Caki2 (cell line): Measurements from ENCODE around the gene TBX18. TPM values are rescaled to one million over a fixed set of nuclear protein-coding genes. Genes with fewer than 3 reads are reported as not detected.
A peak's percentile ranks its signal among the peaks of the same experiment; 100 is the strongest.

Experiments
- DNase-seq: peaks from one replicate; pipeline ENCODE4 v3.0.0-alpha.2; 2015; ENCODE audit warnings: low read depth
- in situ Hi-C: cut with HindIII; loops from 2 replicates; pipeline ENCODE4 v1.10.0; 2016; ENCODE audit warnings: low sequenced_read_pairs, low pct_unique_long_range_greater_than_20kb, mixed read lengths
- total RNA-seq: library from RNA; depleted of rRNA; stranded (reverse); fragments of >200 nt; shearing (Covaris generic); gene quantifications from 2 replicates; pipeline ENCODE4 v1.2.3, GENCODE V29; 2014; ENCODE audit warnings: low replicate concordance

TBX18 gene
- total RNA-seq, 1 experiment from 2014 or later = not detected

- in situ Hi-C loops = no loop called here
- no peak for DNase-seq
Observed at GRCh38 chr6:84758486-84758885, 5.9 kb downstream of the TBX18 start.

- DNase-seq = no peak
- in situ Hi-C loops = no loop called here
Observed at GRCh38 chr6:84756877-84757276, 7.5 kb downstream of the TBX18 start.

DNA sequence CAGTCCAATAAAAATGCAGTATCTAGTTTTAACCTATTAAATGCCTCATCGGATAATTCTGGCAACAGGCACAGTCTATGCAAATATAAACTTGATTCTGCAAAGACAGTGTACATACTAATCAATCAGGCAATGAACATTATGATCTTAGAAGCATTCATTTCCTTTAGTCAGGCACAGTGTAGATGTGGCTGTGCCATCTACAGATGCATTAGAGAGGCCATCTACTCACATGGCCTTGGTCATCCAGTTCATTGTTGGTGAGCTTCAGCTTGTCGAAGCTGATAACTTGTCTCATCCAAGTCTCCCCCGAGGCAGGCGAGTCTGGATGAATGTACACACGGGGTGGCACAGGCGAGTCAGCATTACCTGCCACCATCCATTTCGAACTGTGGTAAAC lies 7.9 kb downstream of the TBX18 start:
- DNase-seq = no peak
- in situ Hi-C loops = no loop called here

DNA sequence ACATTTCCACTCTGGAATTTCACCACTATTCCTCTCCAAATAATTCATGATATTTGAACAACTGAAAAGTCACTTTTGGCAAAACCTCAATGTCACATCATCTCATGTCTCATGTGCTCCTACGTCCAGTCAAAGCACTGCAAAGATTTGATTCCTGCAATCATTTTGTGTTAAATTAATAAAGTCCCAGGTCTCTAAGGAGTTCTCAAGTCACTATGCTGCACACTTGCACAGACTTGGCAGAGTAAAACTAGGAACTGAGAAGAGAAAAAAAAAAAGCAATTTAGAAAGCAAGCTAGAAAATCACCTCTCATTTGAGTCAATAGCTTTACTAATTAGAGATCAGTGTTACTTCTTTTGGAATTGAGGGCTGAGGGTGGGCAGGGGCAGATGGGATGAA lies 11.2 kb downstream of the TBX18 start:
- in situ Hi-C loops = no loop called here
- DNase-seq = no peak

GRCh38 chr6:84752118-84752850 lies 12.1 kb downstream of the TBX18 start:
- no peak for DNase-seq
- in situ Hi-C loops = no loop called here

DNA sequence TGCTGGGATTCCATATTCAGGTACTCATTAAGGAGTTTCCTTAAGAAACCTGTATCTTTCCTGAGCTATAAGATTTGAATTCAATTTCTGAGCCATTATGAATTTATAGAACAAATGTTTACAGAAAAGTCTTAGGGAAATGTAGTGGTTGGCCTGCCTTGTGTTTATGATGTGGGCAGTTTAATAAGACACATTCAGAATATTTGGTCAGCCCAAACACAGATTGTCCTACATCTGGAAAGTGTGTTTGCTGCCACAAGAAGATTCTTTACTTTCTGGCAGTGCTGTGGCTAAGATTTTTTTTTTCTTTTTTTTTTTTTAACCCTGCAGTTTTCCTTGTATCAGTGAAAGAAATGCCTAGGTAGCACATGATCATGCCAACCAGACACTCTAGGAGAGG lies 15.2 kb downstream of the TBX18 start:
- in situ Hi-C loops = no loop called here
- DNase-seq = no peak

DNA sequence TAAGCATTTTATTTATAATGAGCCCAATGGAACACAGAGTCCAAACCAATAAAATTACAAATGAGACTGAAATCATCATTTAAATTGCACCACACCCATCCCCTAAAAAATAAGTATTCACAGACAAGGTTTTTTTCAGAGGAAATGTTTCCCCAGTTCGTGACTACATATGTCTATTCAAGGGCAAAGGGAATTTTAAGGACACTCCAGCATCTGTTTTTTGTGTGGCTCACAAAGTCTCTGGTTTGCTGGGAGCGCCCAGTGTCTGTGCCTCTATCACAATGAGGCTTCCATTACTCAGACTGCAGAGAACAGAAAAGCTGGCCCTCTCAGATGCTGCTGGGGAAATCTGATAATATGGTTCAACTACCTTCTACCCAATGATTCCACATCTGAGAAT lies 16.0 kb downstream of the TBX18 start:
- in situ Hi-C loops = no loop called here
- DNase-seq = no peak

DNA sequence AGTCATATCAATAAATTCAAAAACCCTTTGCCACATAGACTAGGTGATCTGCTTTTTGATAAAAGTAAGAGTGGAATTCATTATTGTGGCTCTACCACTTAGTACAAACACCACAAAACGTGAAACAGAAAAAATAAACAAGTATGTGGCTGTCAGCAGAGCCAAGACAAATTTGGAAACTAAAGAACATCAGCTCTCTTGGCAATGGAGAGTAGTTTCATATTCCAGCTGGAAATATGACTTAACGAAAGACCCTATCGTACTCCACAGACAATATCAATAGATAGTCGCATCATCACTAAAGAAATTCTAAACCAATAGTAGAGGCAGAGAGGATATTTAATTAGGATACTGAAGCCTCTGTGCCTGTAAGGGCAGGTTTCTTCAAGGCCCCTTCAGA lies 20.8 kb downstream of the TBX18 start:
- in situ Hi-C loops = no loop called here
- no peak for DNase-seq

DNA sequence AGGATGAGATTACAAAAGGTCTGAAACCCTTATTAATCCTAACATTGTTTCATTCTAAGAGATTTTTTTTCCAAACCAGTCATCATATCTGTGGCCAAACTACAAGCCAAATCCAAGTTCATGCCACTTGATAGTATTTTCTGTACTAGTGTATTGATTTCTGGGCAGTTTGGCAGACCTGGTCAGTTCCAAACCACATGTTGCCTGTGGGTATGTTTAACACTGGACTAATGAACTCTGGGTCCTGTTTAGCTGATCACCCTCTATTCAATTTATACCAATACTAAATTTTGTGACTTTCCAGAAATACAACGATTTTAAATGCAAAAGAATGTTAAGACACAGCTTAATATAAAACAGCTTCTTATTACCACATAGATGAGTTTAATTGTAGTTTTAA lies 24.0 kb downstream of the TBX18 start:
- in situ Hi-C loops = no loop called here
- no peak for DNase-seq

DNA sequence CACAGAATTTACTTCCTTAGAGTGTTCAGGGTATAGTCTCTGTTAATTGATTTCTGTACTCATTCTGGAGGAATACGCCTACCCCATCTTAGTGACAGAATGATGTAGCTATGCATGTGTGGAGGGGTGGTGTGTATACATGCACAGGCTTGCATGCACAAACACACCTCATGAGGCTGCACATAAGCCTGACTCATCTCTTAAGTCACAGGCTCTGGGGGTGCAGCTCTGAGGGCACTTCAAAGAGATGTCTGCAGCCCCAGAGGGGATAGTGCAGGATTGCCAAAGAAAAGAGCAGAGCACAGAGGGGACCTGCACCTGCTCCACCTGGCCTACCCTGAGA lies 24.6 kb downstream of the TBX18 start:
- in situ Hi-C loops = no loop called here
- no peak for DNase-seq

DNA sequence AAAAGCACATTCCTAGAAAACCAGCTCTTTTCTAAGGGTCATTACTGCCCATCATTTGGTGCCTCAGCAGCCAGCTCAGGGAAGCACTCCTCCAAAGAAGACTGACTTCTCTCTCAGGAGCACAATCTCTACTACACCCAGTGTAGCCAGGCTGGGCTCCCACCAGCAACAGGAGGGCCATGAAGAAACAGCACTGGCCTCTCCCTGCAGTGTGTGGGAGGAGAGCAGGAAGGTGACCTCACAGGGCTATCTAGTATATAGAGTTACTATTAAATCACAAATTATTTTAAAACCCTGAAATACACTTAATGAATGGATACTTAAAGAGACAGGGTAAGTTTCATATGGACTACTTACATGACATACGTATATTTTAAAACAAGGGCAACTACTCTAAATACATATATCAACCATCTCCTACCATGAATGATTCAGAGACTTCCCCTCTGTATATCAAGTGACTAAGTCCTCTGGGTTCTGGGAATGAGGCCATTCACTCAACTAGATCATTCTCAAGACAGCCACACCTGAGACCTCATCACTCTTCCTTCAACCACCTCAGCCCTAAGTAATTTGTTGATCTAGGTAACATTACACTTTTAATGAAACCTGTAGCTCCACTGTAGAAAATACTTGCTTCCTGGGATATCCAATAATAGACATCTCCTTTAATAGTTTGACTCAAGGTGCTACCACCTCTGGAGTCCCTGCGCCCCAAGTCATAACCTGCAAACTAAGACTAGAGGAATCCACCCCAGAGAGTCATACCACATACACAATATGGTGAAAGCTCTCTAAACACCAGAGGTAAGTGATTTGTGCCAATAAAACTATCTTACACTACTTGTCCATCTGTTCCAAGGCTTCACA lies 25.2 kb downstream of the TBX18 start:
- no peak for DNase-seq
- in situ Hi-C loops = no loop called here

DNA sequence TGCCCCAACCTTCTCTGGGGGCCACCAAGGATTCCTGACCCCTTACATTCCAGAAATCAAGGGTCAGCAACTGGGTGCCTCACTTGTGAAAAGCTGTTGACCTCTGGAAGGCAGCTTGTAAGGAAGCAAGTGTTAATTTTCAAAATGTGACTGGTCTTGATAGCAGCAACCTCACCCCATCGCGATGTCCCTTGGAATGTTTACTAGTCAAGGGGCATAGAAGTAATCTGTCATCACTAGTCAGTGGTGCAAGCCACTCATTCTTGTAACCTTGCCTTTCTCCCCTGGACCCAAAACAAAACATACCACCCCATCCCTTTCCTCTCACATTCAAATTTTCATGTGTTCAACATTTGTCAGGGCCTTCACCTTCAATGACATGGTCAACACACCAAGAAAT lies 30.5 kb downstream of the TBX18 start:
- in situ Hi-C loops = no loop called here
- DNase-seq = no peak

DNA sequence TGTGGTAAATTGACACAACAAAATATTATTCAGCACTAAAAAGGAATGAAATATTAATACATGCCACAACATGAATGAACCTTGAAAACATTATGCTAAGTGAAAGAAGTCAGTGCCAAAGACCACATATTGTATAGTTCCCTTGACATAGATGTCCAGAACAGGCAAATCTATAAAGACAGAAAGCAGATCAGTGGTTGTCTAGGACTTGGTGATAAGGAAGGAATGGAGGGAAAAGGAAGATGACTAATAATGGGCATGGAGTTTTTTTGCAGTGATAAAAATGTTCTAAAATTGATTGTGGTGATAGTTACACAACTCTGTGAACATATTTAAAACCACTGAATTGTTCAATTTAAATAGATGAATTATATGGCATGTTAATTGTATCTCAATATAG lies 32.5 kb downstream of the TBX18 start:
- in situ Hi-C loops = no loop called here
- no peak for DNase-seq

DNA sequence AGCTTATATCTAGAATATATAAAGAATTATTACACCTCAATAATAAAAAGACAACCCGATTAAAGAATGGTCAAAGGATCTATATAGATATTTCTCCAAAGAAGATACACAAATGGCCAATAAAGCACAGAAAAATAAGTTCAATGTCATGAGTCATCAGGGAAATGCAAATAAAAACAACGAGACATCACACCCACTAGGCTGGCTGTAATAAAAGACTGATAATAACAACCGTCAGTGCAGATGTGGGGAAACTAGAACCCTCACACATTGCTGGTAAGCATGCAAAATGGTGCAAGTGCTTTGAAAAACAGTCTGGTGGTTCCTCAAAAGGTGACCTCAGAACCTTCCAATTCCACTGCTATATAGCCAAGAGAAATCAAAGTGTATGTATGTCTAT lies 33.0 kb downstream of the TBX18 start:
- in situ Hi-C loops = no loop called here

DNA sequence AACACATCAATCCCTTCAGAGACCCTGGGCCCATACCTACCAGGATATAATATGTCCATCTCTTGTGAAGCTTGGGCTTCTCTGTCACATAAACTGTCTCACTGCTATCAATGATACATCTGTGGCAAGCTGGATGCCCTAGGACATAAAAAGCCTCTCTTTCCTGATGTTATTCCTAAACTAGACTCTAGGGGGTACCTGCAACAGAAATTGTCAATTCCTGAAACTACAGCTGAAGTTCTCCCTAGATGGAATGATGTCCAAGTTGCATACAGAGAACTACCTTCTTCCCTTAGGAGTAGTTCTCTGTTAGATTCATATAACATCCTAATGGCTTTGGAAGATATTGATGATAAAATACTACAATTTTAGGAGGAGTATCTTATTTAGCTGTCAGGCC lies 35.8 kb downstream of the TBX18 start:
- peak; percentile 1 for DNase-seq

More for the DNA sequence above, 33.0 kb downstream of the TBX18 start:
- no peak for DNase-seq

GRCh38 chr6:84719152-84719551 lies 45.2 kb downstream of the TBX18 start:
- in situ Hi-C loops = no loop called here
- DNase-seq = no peak

More for the DNA sequence above, 35.8 kb downstream of the TBX18 start:
- in situ Hi-C loops = no loop called here

GRCh38 chr6:84718038-84718955 lies 46.1 kb downstream of the TBX18 start:
- DNase-seq = no peak
- in situ Hi-C loops = no loop called here

- in situ Hi-C loops = no loop called here
- no peak for DNase-seq
Observed at GRCh38 chr6:84709121-84709520, 55.3 kb downstream of the TBX18 start.

DNA sequence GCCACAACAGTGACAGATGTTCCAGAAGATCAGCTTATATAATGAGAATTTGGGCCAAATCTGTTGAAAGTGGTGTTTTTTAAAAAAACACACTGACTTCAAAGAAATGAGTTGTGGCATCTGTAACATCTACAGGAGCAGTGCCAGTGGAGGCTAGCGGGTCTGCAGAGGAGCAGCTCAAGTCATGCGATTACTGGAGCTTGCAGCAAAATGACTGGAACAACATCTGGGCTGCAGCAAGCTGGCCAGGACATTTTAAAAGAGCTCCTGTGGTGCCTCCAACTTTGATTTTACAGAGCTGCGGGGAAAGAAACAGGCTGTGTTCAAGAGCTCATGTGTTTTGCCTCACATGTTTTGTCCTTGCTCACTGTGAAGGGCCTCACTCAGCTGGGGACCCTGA lies 57.2 kb downstream of the TBX18 start:
- no peak for DNase-seq
- in situ Hi-C loops = no loop called here
